HepG2 (cell line): ENCODE data around the gene COA3. TPM values are rescaled to one million over a fixed set of nuclear protein-coding genes. Genes with fewer than 3 reads are reported as not detected.

Source experiments
- CENPT ChIP-seq: sonication (generic); formaldehyde crosslinking; IDR thresholded peaks from 2 replicates; pipeline ENCODE4 v1.8.0; 2022; ENCODE audit warnings: low read depth, mild to moderate bottlenecking, moderate library complexity, missing genetic modification reagents
- ETV6 ChIP-seq: sonication (generic); formaldehyde crosslinking; conservative IDR thresholded peaks from 2 replicates; pipeline ENCODE4 v1.4.0; 2020; ENCODE audit warnings: missing genetic modification reagents
- FOXA3 ChIP-seq: IDR thresholded peaks from 2 replicates; pipeline ENCODE4 v1.6.1; 2016; ENCODE audit warnings: missing genetic modification reagents, missing compliant biosample characterization
- IRF2 ChIP-seq: IDR thresholded peaks from 2 replicates; pipeline ENCODE4 v1.6.1; 2018; ENCODE audit warnings: missing genetic modification reagents, missing compliant biosample characterization
- MEIS1 ChIP-seq: sonication (generic); formaldehyde crosslinking; IDR thresholded peaks from 2 replicates; pipeline ENCODE4 v1.9.0; 2021; ENCODE audit warnings: mild to moderate bottlenecking, missing genetic modification reagents, moderate library complexity, borderline replicate concordance
- MIER2 ChIP-seq: IDR thresholded peaks from 2 replicates; pipeline ENCODE4 v1.6.1; 2016; ENCODE audit warnings: missing biosample characterization, missing genetic modification reagents
- MZF1 ChIP-seq: sonication (generic); formaldehyde crosslinking; IDR thresholded peaks from 2 replicates; pipeline ENCODE4 v1.8.1; 2023; ENCODE audit warnings: mild to moderate bottlenecking, missing genetic modification reagents, borderline replicate concordance
- NFIC ChIP-seq: IDR thresholded peaks from 2 replicates; pipeline ENCODE4 v1.6.1; 2012; ENCODE audit warnings: mild to moderate bottlenecking, low read length, inconsistent platforms
- PHF5A ChIP-seq: IDR thresholded peaks from one replicate; pipeline ENCODE4 v1.6.1; 2018; ENCODE audit warnings: low read depth, missing genetic modification reagents; ENCODE audit not compliant: unreplicated experiment
- RARA ChIP-seq: IDR thresholded peaks from 2 replicates; pipeline ENCODE4 v1.6.1; 2016; ENCODE audit warnings: missing genetic modification reagents, missing compliant biosample characterization
- SNAPC2 ChIP-seq: sonication (generic); formaldehyde crosslinking; IDR thresholded peaks from 2 replicates; pipeline ENCODE4 v1.8.1; 2022; ENCODE audit warnings: mild to moderate bottlenecking, missing genetic modification reagents
- ZFYVE20 ChIP-seq: sonication (generic); formaldehyde crosslinking; IDR thresholded peaks from 2 replicates; pipeline ENCODE4 v1.8.0; 2023; ENCODE audit warnings: low read depth, mild to moderate bottlenecking, moderate library complexity, missing genetic modification reagents, borderline replicate concordance
- ZMYM2 ChIP-seq: sonication (generic); formaldehyde crosslinking; IDR thresholded peaks from 2 replicates; pipeline ENCODE4 v1.8.0; 2022; ENCODE audit warnings: mild to moderate bottlenecking, missing genetic modification reagents
- ZNF251 ChIP-seq: sonication (generic); formaldehyde crosslinking; IDR thresholded peaks from 2 replicates; pipeline ENCODE4 v1.9.0; 2021; ENCODE audit warnings: mild to moderate bottlenecking, missing genetic modification reagents
- ZNF350 ChIP-seq: sonication (generic); formaldehyde crosslinking; IDR thresholded peaks from 2 replicates; pipeline ENCODE4 v1.4.0; 2020; ENCODE audit warnings: mild to moderate bottlenecking, low read depth, missing genetic modification reagents, borderline replicate concordance
- ZNF446 ChIP-seq: sonication (generic); formaldehyde crosslinking; IDR thresholded peaks from 2 replicates; pipeline ENCODE4 v1.5.0; 2020; ENCODE audit warnings: mild to moderate bottlenecking, missing genetic modification reagents
- ZNF460 ChIP-seq: sonication (generic); formaldehyde crosslinking; IDR thresholded peaks from 2 replicates; pipeline ENCODE4 v1.5.1; 2020; ENCODE audit warnings: missing genetic modification reagents, mild to moderate bottlenecking, borderline replicate concordance
- ZNF501 ChIP-seq: sonication (generic); formaldehyde crosslinking; IDR thresholded peaks from 2 replicates; pipeline ENCODE4 v1.5.1; 2020; ENCODE audit warnings: mild to moderate bottlenecking, moderate library complexity, missing genetic modification reagents
- ZSCAN21 ChIP-seq: sonication (generic); formaldehyde crosslinking; IDR thresholded peaks from 2 replicates; pipeline ENCODE4 v1.8.0; 2022; ENCODE audit warnings: mild to moderate bottlenecking, missing genetic modification reagents, moderate library complexity, borderline replicate concordance
- polyA plus RNA-seq, 8 experiments: library from polyadenylated mRNA; depleted of rRNA in 3 of 8; stranded (reverse) in 7 of 8; unstranded in 1 of 8; fragments of >200 nt; fragmentation: Illumina TruSeq in 4 of 8; extraction: Trizol in 4 of 8; gene quantifications; 2 replicates each; pipeline versions ENCODE4 v1.2.1 to v1.2.3, GENCODE V29; 2011 to 2016; ENCODE audit warnings: low read depth in 4 of 8, missing spikeins in 1 of 8, mixed read lengths in 1 of 8; ENCODE audit not compliant: insufficient read depth in 1 of 8
- total RNA-seq, 5 experiments: library from RNA; depleted of rRNA; stranded (reverse); fragments of >200 nt; fragmentation: Illumina TruSeq; extraction: Trizol; gene quantifications; 2 replicates each; pipeline ENCODE4 v1.2.3, GENCODE V29; 2016; ENCODE audit warnings: low read depth in 1 of 5
- TF ChIP-seq, protein P1 (sequence below): sonication (generic); formaldehyde crosslinking; IDR thresholded peaks from 2 replicates; pipeline ENCODE4; 2020; ENCODE audit warnings: missing genetic modification reagents, mild to moderate bottlenecking, borderline replicate concordance
- TF ChIP-seq, protein P2 (sequence below): sonication (generic); formaldehyde crosslinking; IDR thresholded peaks from 2 replicates; pipeline ENCODE4 v1.4.0; 2020; ENCODE audit warnings: mild to moderate bottlenecking, missing genetic modification reagents
- TF ChIP-seq, protein P3 (sequence below): IDR thresholded peaks from 2 replicates; pipeline ENCODE4 v1.6.1; 2016

COA3 gene
- total and polyA plus RNA-seq, 2 of the 13 experiments (the other 11 are each of a cell fraction or from before 2014, with no cell fraction given): 133 to 202 TPM

DNA sequence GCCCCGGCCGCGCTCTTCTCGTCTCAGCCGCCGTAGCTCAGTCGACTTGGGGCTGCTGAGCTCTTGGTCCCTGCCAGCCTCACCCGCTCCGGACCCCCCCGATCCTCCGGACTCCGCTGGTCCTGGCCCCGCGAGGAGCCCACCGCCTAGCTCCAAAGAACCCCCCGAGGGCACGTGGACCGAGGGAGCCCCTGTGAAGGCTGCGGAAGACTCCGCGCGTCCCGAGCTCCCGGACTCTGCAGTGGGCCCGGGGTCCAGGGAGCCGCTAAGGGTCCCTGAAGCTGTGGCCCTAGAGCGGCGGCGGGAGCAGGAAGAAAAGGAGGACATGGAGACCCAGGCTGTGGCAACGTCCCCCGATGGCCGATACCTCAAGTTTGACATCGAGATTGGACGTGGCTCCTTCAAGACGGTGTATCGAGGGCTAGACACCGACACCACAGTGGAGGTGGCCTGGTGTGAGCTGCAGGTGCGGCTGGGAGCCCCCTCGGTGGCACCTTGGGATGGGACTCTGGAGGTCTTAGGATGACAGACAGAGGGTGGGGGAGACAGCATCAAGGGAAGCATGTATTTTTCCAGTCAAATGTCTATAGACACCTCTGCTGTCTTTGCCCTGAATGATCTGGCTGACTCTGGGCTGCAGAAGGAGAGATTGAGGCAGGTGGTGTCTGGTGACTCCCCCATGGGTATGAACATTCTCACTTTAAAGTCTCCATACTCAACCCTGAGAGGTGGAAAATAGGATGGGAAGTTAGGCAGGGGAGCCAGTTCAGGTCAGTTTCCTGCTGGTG, 17.5 kb downstream of the COA3 start (continued):
- TF ChIP-seq, protein P1, sequence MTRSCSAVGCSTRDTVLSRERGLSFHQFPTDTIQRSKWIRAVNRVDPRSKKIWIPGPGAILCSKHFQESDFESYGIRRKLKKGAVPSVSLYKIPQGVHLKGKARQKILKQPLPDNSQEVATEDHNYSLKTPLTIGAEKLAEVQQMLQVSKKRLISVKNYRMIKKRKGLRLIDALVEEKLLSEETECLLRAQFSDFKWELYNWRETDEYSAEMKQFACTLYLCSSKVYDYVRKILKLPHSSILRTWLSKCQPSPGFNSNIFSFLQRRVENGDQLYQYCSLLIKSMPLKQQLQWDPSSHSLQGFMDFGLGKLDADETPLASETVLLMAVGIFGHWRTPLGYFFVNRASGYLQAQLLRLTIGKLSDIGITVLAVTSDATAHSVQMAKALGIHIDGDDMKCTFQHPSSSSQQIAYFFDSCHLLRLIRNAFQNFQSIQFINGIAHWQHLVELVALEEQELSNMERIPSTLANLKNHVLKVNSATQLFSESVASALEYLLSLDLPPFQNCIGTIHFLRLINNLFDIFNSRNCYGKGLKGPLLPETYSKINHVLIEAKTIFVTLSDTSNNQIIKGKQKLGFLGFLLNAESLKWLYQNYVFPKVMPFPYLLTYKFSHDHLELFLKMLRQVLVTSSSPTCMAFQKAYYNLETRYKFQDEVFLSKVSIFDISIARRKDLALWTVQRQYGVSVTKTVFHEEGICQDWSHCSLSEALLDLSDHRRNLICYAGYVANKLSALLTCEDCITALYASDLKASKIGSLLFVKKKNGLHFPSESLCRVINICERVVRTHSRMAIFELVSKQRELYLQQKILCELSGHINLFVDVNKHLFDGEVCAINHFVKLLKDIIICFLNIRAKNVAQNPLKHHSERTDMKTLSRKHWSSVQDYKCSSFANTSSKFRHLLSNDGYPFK (CRISPR knock-in tag): no peak
- no peak; the same call in 1 of the 2 replicates for TF ChIP-seq CENPT
- no peak for TF ChIP-seq ZNF460
- TF ChIP-seq ETV6 (CRISPR knock-in tag): no peak; the same call in 1 of the 2 replicates
- TF ChIP-seq ZFYVE20 (CRISPR knock-in tag): no peak; the same call in 1 of the 2 replicates
- TF ChIP-seq, protein P2, sequence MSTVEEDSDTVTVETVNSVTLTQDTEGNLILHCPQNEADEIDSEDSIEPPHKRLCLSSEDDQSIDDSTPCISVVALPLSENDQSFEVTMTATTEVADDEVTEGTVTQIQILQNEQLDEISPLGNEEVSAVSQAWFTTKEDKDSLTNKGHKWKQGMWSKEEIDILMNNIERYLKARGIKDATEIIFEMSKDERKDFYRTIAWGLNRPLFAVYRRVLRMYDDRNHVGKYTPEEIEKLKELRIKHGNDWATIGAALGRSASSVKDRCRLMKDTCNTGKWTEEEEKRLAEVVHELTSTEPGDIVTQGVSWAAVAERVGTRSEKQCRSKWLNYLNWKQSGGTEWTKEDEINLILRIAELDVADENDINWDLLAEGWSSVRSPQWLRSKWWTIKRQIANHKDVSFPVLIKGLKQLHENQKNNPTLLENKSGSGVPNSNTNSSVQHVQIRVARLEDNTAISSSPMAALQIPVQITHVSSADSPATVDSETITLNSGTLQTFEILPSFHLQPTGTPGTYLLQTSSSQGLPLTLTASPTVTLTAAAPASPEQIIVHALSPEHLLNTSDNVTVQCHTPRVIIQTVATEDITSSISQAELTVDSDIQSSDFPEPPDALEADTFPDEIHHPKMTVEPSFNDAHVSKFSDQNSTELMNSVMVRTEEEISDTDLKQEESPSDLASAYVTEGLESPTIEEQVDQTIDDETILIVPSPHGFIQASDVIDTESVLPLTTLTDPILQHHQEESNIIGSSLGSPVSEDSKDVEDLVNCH (CRISPR knock-in tag): no peak
- no peak for TF ChIP-seq FOXA3 (CRISPR knock-in tag)
- TF ChIP-seq SNAPC2: peak; percentile 81
- TF ChIP-seq ZSCAN21 (CRISPR knock-in tag): no peak
- no peak for TF ChIP-seq MEIS1
- TF ChIP-seq IRF2 (CRISPR knock-in tag): no peak
- TF ChIP-seq ZNF501: peak; percentile 45
- TF ChIP-seq MIER2 (CRISPR knock-in tag): no peak
- TF ChIP-seq ZNF251 (CRISPR knock-in tag): no peak
- peak; percentile 26; the same call in 1 of the 2 replicates for TF ChIP-seq MZF1 (CRISPR knock-in tag)
- no peak for TF ChIP-seq ZMYM2 (CRISPR knock-in tag)
- no peak for TF ChIP-seq RARA
- peak; percentile 66; the same call in 1 of the 2 replicates for TF ChIP-seq ZNF446 (CRISPR knock-in tag)
- peak; percentile 6 for TF ChIP-seq PHF5A
- TF ChIP-seq, protein P3, sequence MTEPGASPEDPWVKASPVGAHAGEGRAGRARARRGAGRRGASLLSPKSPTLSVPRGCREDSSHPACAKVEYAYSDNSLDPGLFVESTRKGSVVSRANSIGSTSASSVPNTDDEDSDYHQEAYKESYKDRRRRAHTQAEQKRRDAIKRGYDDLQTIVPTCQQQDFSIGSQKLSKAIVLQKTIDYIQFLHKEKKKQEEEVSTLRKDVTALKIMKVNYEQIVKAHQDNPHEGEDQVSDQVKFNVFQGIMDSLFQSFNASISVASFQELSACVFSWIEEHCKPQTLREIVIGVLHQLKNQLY (CRISPR knock-in tag): 0 out of 2 replicates have a peak, but pooled peaks have one; percentile 9
- no peak for TF ChIP-seq NFIC
- no peak for TF ChIP-seq ZNF350
